Activated CD8-positive, alpha-beta memory T cell treated with anti-CD3 and anti-CD28 coated beads, Interleukin-2, amount 50 U/mL, for 1 hour (primary cell): ENCODE measurements around the gene CENPVL1.
"Not testable (repeated sequence)": the region's sequence is repeated elsewhere in the genome, so short reads cannot be mapped to it uniquely, and the experiment has no call there.

Experiments
- DNase-seq: peaks from one replicate; pipeline ENCODE4 v3.0.0-alpha.2; 2020; ENCODE audit errors: extremely low read depth

CENPVL1 gene

DNA sequence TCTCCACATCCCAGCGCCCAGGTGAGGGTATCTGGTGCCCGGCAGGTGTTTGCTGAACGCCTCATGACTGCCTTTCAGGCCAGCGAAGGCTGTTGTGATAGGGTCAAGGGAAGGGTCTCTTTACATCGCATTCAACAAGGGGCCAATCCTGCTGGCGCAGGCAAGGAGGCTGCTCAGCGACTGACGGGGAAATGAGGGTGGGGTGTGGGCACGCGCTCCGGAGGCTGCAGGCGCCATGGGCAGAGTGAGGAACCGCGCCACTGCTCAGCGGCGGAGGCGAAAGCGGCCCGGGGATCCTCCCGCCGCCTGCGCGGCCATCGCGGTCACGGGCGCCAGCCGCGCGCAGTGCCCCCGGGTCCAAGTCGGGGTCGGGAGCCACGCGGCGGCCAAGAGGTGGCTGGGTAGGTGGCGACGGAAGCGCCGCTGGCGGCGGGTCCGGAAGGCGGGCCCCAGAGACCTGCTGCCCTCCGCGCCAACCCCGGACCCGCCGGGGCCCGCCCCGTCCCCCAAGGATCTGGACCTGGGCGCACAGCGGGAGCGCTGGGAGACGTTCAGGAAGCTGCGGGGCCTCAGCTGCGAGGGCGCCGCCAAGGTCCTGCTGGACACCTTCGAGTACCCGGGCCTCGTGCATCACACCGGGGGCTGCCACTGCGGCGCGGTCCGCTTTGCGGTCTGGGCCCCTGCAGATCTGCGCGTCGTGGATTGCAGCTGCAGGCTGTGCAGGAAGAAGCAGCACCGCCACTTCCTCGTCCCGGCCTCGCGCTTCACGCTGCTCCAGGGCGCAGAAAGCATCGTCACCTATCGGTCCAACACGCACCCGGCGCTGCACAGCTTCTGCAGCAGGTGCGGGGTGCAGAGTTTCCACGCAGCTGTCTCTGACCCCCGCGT lies at the start of gene CENPVL1:
Gene CENPVL1 (plus strand): TSS at position 236 of the 888 bp plus-strand sequence. CDS start 0 bp downstream, at position 236.
- DNase-seq: not testable (repeated sequence)

- no peak for DNase-seq
Measured at GRCh38 chrX:51665981-51666380, 44.3 kb upstream of the CENPVL1 start.

DNA sequence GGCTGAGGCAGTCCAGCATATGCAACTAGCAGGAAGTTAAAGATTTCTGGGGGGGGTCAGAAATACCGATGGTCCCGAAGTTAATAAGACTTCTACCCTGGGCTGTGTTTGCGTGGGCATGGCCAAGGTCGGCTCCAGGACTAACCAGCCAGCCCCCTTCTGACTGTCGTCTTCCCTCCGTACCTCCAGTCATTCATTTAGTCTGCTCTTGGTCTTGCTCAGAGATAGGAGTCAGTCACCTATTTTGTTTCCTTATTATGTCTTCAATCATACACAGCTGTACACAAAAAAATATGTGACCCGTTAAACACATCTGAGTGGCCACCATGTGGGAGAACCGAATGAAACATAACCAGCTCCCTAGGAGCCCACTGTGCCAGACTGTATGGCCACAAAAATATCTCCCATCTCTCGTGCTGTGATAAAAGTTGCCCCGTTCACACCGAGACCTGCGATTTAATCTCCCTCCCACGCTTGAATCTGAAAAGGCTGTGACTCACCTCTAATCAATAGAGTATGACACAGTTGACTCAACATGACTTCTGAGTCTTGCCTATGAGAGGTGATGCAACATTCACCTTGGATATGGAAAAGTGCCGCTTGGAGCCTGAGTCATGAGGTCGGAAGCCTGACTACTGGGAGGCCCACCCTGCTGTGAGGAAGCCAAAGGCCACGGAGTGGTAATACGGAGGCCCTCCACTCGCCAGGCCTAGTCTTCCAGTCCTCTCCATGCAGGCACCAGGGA lies 30.5 kb upstream of the CENPVL1 start:
- DNase-seq: not testable (repeated sequence)

GRCh38 chrX:51681808-51682719 lies 28.2 kb upstream of the CENPVL1 start:
- not testable (repeated sequence) for DNase-seq

DNA sequence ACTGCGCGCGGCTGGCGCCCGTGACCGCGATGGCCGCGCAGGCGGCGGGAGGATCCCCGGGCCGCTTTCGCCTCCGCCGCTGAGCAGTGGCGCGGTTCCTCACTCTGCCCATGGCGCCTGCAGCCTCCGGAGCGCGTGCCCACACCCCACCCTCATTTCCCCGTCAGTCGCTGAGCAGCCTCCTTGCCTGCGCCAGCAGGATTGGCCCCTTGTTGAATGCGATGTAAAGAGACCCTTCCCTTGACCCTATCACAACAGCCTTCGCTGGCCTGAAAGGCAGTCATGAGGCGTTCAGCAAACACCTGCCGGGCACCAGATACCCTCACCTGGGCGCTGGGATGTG lies 27.6 kb upstream of the CENPVL1 start, which contains the start of gene CENPVL2:
Gene CENPVL2 (minus strand): TSS at position 112 of the 343 bp plus-strand sequence. CDS start 0 bp downstream, at position 112.
- not testable (repeated sequence) for DNase-seq

- no peak for DNase-seq
Measured at GRCh38 chrX:51694254-51694653, 16.1 kb upstream of the CENPVL1 start.

DNA sequence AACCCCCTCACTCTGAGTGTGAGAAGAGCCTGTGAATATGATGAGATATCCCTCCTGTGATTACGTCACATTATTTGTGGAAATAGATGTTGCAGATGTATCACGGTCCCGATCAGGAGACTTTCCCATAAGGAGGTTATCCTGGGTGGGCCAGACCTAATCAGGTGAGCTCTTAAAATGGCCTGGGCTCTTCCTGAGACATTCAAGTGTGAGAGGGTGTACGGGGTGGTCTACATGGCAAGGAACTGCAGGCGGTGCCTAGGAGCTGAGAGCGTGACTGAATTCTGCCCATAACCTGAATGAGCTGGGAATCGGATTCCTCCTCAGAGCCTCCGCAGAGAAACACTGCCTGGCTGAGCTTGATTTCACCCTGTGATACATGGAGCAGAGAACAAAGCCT lies 12.9 kb upstream of the CENPVL1 start:
- DNase-seq: no peak

- DNase-seq: not testable (repeated sequence)
Measured at GRCh38 chrX:51712943-51713647, 2.8 kb downstream of the CENPVL1 start.

- DNase-seq: no peak
Measured at GRCh38 chrX:51728202-51728601, 17.9 kb downstream of the CENPVL1 start.

DNA sequence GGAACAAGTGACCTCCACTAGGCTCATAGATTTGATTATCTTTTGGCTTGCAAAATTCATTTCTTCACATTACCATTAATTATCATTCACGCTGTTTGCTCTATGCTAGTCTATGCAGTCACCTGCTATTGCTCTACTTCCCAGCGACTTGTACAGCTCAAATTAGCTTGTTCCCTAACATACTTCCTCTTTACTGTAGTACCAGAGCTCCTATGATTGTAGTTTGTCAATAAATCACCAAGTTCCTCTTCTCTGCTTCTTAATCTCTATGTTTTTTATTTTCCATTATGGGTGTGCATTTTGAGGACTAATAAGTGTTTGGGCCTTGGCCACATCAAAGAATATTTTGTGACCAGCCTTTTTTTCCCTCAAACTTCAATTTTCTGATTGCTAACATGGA lies 26.8 kb downstream of the CENPVL1 start:
- no peak for DNase-seq

DNA sequence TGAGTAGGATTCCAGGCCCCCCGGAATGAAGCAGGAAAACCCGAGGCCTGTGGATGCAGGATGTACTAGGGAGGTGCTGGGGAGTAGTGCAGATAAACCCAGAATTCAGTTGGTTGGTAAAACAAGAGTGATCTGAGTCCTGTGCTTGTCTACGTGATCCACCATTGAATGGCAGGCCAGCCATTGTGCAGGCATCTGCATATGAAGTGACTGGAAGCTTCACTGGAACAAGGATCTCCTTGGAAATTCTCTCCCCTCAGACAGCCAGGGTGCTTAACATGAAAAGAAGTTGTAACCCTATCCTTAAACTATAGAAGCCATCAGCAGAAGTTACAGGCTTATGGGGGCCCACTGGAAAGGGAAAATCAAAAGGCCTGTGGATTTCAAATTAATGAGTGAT lies 32.3 kb downstream of the CENPVL1 start:
- DNase-seq: no peak

DNA sequence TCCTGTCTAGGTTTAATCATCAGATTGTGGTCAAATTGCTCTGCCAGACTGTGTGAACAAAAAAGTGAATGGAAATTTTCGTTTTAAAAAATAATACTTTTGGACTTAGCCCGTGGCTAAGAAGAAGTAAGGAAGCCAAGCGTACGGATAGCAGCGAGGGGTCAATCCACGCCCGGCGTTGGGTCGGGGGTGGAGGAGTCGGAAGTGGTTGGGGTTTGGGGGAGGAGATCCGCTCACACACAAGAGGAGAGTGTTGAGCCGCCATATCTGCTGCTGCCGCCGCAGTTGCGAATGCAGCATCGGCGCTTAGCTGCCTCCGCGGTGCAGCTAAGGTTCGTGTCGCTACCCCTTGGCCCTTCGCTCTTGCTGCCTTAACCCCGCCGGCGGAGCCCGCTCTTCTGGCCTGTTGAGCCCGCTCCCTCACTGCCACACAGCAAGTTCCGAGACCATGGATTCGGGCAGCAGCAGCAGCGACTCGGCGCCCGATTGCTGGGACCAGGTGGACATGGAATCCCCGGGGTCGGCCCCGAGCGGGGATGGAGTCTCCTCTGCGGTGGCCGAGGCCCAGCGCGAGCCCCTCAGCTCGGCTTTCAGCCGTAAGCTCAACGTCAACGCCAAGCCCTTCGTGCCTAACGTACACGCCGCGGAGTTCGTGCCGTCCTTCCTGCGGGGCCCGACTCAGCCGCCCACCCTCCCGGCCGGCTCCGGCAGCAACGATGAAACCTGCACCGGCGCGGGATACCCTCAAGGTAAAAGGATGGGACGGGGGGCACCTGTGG lies 33.1 kb downstream of the CENPVL1 start, which contains the start of gene GSPT2:
Gene GSPT2 (plus strand): TSS at position 264 of the 779 bp plus-strand sequence. CDS start 185 bp downstream, at position 449.
- no peak for DNase-seq

GRCh38 chrX:51747671-51748070 lies 37.4 kb downstream of the CENPVL1 start:
- no peak for DNase-seq

DNA sequence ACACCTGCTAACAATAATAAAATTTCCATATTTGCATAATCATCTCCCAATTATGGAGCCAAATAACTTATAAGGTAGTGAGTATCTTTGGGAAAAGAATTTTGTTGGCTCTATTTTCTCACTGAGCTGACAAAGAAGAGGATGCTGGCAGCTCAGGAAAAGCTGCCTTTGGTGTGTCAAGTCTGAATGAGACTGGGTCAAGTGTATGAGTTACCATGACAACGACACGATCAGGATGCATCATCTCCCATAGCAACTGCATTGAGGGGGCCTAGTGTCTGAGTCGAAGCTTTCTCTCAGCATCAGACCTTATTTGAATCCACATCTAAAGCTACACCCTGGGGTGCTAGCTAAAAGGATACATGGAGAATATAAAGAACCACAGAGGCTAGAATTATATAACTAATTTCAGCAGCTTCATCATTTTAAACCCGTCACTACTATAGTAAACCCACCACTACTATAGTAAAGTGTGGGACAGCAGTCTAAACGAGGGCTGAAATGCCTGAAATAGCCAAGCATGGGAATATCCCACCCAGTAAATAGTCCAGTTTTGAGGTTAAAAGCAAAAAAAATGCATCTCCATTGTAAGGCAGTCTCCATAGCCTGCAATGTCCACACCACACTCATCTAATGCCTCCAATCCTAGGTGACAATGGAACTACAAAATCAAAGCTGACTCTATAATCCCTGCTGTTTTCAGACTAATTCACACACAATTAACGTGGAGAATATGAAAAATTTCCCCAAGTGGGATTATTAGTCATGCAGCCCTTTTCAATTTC lies 48.9 kb downstream of the CENPVL1 start:
- no peak for DNase-seq

- DNase-seq: no peak
Measured at GRCh38 chrX:51760657-51761056, 50.3 kb downstream of the CENPVL1 start.
